Rectal smooth muscle tissue (tissue), 1 donor: Measurements from ENCODE around the gene TRABD2B.

Experiments
- H3K27ac ChIP-seq: one replicate; pipeline ENCODE4 v1.7.0; 2013; ENCODE audit warnings: low read depth, low read length, inconsistent platforms
- H3K27me3 ChIP-seq: one replicate; pipeline ENCODE4 v1.7.0; 2013; ENCODE audit warnings: low read length; ENCODE audit not compliant: control insufficient read depth, insufficient read depth
- H3K36me3 ChIP-seq: one replicate; pipeline ENCODE4 v1.7.0; 2013; ENCODE audit warnings: low read length; ENCODE audit not compliant: control insufficient read depth, insufficient read depth
- H3K4me1 ChIP-seq: one replicate; pipeline ENCODE4 v1.7.0; 2013; ENCODE audit warnings: low read length; ENCODE audit not compliant: control insufficient read depth, insufficient read depth
- H3K4me3 ChIP-seq: one replicate; pipeline ENCODE4 v1.7.0; 2013; ENCODE audit warnings: low read length
- H3K9ac ChIP-seq: one replicate; pipeline ENCODE4 v1.7.0; 2013; ENCODE audit warnings: low read length

The TRABD2B gene

GRCh38 chr1:47996406-47997226 lies 569 bp downstream of the TRABD2B start:
- Histone ChIP-seq H3K9ac (no peak overlapping the region), H3K27me3 (peaks cover 14% of the 10 kb centered on the region), H3K4me1 (peaks cover 2% of the 10 kb centered on the region)

GRCh38 chr1:47996060-47996405 lies 1.2 kb downstream of the TRABD2B start:
- peak overlapping the region; percentile 49 for H3K4me3 ChIP-seq
- H3K36me3 ChIP-seq: no peaks in the 10 kb centered on the region
- peaks cover 14% of the 10 kb centered on the region for H3K27me3 ChIP-seq
- peak overlapping the region; percentile 27 for H3K27ac ChIP-seq
- H3K4me1 ChIP-seq: peaks cover 2% of the 10 kb centered on the region
- H3K9ac ChIP-seq: no peak overlapping the region

More at GRCh38 chr1:47996406-47997226, 569 bp downstream of the TRABD2B start:
- Histone ChIP-seq H3K4me3 (peak overlapping the region; percentile 49), H3K36me3 (no peaks in the 10 kb centered on the region), H3K27ac (peak overlapping the region; percentile 27)

GRCh38 chr1:47995306-47996050 lies 1.7 kb downstream of the TRABD2B start:
- peaks cover 14% of the 10 kb centered on the region for H3K27me3 ChIP-seq
- H3K36me3 ChIP-seq: no peaks in the 10 kb centered on the region
- peak overlapping the region; percentile 36 for H3K4me3 ChIP-seq
- H3K4me1 ChIP-seq: peaks cover 2% of the 10 kb centered on the region
- no peak overlapping the region for H3K9ac ChIP-seq
- H3K27ac ChIP-seq: no peak overlapping the region

- no peak overlapping the region for H3K27ac ChIP-seq
- peaks cover 2% of the 10 kb centered on the region for H3K4me1 ChIP-seq
- no peaks in the 10 kb centered on the region for H3K36me3 ChIP-seq
- no peak overlapping the region for H3K4me3 ChIP-seq
- peaks cover 14% of the 10 kb centered on the region for H3K27me3 ChIP-seq
- no peak overlapping the region for H3K9ac ChIP-seq
Observed at GRCh38 chr1:47993881-47994625, 3.1 kb downstream of the TRABD2B start.

GRCh38 chr1:47993416-47993740 lies 3.8 kb downstream of the TRABD2B start:
- no peaks in the 10 kb centered on the region for H3K36me3 ChIP-seq
- no peak overlapping the region for H3K4me3 ChIP-seq
- H3K9ac ChIP-seq: no peak overlapping the region
- peaks cover 10% of the 10 kb centered on the region for H3K27me3 ChIP-seq
- peaks cover 2% of the 10 kb centered on the region for H3K4me1 ChIP-seq
- H3K27ac ChIP-seq: no peak overlapping the region

GRCh38 chr1:47992720-47993415 lies 4.3 kb downstream of the TRABD2B start:
- Histone ChIP-seq H3K4me3 (no peak overlapping the region), H3K36me3 (no peaks in the 10 kb centered on the region), H3K9ac (no peak overlapping the region), H3K27ac (no peak overlapping the region), H3K4me1 (peaks cover 2% of the 10 kb centered on the region), H3K27me3 (peaks cover 6% of the 10 kb centered on the region)

GRCh38 chr1:47991673-47992072 lies 5.5 kb downstream of the TRABD2B start:
- peaks cover 5% of the 10 kb centered on the region for H3K27me3 ChIP-seq
- no peaks in the 10 kb centered on the region for H3K36me3 ChIP-seq
- no peak overlapping the region for H3K9ac ChIP-seq
- H3K27ac ChIP-seq: no peak overlapping the region
- H3K4me3 ChIP-seq: no peak overlapping the region
- H3K4me1 ChIP-seq: no peaks in the 10 kb centered on the region

- H3K4me3 ChIP-seq: no peak overlapping the region
- H3K9ac ChIP-seq: no peak overlapping the region
- H3K27ac ChIP-seq: no peak overlapping the region
- H3K4me1 ChIP-seq: no peaks in the 10 kb centered on the region
- peaks cover 5% of the 10 kb centered on the region for H3K27me3 ChIP-seq
- no peaks in the 10 kb centered on the region for H3K36me3 ChIP-seq
Observed at GRCh38 chr1:47991187-47991586, 6.0 kb downstream of the TRABD2B start.

GRCh38 chr1:47990286-47990685 lies 6.9 kb downstream of the TRABD2B start:
- Histone ChIP-seq H3K27me3 (no peaks in the 10 kb centered on the region), H3K36me3 (no peaks in the 10 kb centered on the region), H3K4me3 (no peak overlapping the region), H3K9ac (no peak overlapping the region), H3K27ac (no peak overlapping the region), H3K4me1 (no peaks in the 10 kb centered on the region)

- no peaks in the 10 kb centered on the region for H3K4me1 ChIP-seq
- no peaks in the 10 kb centered on the region for H3K36me3 ChIP-seq
- H3K27me3 ChIP-seq: no peaks in the 10 kb centered on the region
- no peak overlapping the region for H3K27ac ChIP-seq
- H3K4me3 ChIP-seq: no peak overlapping the region
- H3K9ac ChIP-seq: no peak overlapping the region
Observed at GRCh38 chr1:47987601-47988000, 9.6 kb downstream of the TRABD2B start.

GRCh38 chr1:47986761-47987200 lies 10.4 kb downstream of the TRABD2B start:
- Histone ChIP-seq H3K4me3 (no peak overlapping the region), H3K4me1 (no peaks in the 10 kb centered on the region), H3K36me3 (no peaks in the 10 kb centered on the region), H3K27me3 (no peaks in the 10 kb centered on the region), H3K9ac (no peak overlapping the region), H3K27ac (no peak overlapping the region)

- no peak overlapping the region for H3K9ac ChIP-seq
- no peaks in the 10 kb centered on the region for H3K4me1 ChIP-seq
- H3K27ac ChIP-seq: no peak overlapping the region
- H3K27me3 ChIP-seq: no peaks in the 10 kb centered on the region
- no peaks in the 10 kb centered on the region for H3K36me3 ChIP-seq
- H3K4me3 ChIP-seq: no peak overlapping the region
Observed at GRCh38 chr1:47985018-47985417, 12.2 kb downstream of the TRABD2B start.
